K562 (cell line): Measurements from ENCODE around the gene SHOC1.

Source experiments
- BHLHE40 ChIP-seq: IDR thresholded peaks from 2 replicates; pipeline ENCODE4 v1.6.1; 2011; ENCODE audit warnings: low read length, improper control_type of control experiment
- POLR2A ChIP-seq: fragments of 450-650 bp; conservative IDR thresholded peaks from 2 replicates; pipeline ENCODE4 v1.6.1; 2016
- SMARCE1 ChIP-seq: fragments of 450-650 bp; IDR thresholded peaks from 2 replicates; pipeline ENCODE4 v1.7.1; 2016; ENCODE audit warnings: mild to moderate bottlenecking
- SP1 ChIP-seq: sonication (generic); formaldehyde crosslinking; IDR thresholded peaks from 2 replicates; pipeline ENCODE4 v1.8.1; 2022; ENCODE audit warnings: mild to moderate bottlenecking, missing genetic modification reagents
- ZEB2 ChIP-seq: fragments of 450-650 bp; IDR thresholded peaks from 2 replicates; pipeline ENCODE4 v1.6.1; 2016
- TF ChIP-seq, protein P1 (sequence below), 2 experiments: fragments of 450-650 bp; IDR thresholded peaks; 2 replicates each; pipeline ENCODE4 v1.6.1; 2016; ENCODE audit warnings: mild to moderate bottlenecking in 2 of 2, borderline replicate concordance in 1 of 2, low read depth in 1 of 2, moderate library complexity in 1 of 2
- TF ChIP-seq, protein P2 (sequence below): sonication (generic); formaldehyde crosslinking; IDR thresholded peaks from 2 replicates; pipeline ENCODE4 v1.9.0; 2022; ENCODE audit warnings: mild to moderate bottlenecking, missing genetic modification reagents
- TF ChIP-seq, protein P3 (sequence below), 3 experiments: IDR thresholded peaks in 2 of 3; conservative IDR thresholded peaks in 1 of 3; 2 replicates each; pipeline ENCODE4 v1.5.1; 2011 to 2012; ENCODE audit warnings: low read length in 3 of 3, mild to moderate bottlenecking in 3 of 3, control low read depth in 2 of 3, improper control_type of control experiment in 1 of 3, inconsistent platforms in 1 of 3, low read depth in 1 of 3, mixed read lengths in 1 of 3, moderate library complexity in 1 of 3; ENCODE audit not compliant: insufficient read depth in 2 of 3
- TF ChIP-seq, protein P4 (sequence below), 2 experiments: fragments of 450-650 bp; IDR thresholded peaks; 2 replicates each; pipeline ENCODE4 v1.6.1; 2018; ENCODE audit warnings: mild to moderate bottlenecking in 2 of 2, low read depth in 1 of 2; ENCODE audit not compliant: partially characterized antibody in 2 of 2

DNA sequence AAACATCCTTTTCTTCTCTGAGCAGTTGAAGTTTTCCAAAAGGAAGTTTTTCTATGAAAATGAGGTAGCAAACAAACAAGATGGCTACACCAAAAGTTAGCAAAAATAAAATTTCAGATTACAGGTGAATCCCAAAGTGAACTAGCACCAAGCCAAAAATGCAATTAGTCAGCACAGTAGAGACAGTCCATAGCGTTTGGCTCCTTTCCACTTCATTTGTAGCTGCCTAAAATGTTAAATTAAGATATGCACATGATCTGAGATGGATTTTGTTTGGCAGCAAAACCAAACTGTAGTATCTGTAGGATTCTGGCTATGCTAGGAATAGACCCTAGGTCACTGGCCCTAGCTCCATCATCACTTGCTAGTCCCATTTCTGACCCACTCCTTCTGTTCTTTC lies 45.7 kb upstream of the SHOC1 start:
- TF ChIP-seq BHLHE40: no peak
- TF ChIP-seq SP1 (CRISPR knock-in tag): no peak
- TF ChIP-seq, protein P1, sequence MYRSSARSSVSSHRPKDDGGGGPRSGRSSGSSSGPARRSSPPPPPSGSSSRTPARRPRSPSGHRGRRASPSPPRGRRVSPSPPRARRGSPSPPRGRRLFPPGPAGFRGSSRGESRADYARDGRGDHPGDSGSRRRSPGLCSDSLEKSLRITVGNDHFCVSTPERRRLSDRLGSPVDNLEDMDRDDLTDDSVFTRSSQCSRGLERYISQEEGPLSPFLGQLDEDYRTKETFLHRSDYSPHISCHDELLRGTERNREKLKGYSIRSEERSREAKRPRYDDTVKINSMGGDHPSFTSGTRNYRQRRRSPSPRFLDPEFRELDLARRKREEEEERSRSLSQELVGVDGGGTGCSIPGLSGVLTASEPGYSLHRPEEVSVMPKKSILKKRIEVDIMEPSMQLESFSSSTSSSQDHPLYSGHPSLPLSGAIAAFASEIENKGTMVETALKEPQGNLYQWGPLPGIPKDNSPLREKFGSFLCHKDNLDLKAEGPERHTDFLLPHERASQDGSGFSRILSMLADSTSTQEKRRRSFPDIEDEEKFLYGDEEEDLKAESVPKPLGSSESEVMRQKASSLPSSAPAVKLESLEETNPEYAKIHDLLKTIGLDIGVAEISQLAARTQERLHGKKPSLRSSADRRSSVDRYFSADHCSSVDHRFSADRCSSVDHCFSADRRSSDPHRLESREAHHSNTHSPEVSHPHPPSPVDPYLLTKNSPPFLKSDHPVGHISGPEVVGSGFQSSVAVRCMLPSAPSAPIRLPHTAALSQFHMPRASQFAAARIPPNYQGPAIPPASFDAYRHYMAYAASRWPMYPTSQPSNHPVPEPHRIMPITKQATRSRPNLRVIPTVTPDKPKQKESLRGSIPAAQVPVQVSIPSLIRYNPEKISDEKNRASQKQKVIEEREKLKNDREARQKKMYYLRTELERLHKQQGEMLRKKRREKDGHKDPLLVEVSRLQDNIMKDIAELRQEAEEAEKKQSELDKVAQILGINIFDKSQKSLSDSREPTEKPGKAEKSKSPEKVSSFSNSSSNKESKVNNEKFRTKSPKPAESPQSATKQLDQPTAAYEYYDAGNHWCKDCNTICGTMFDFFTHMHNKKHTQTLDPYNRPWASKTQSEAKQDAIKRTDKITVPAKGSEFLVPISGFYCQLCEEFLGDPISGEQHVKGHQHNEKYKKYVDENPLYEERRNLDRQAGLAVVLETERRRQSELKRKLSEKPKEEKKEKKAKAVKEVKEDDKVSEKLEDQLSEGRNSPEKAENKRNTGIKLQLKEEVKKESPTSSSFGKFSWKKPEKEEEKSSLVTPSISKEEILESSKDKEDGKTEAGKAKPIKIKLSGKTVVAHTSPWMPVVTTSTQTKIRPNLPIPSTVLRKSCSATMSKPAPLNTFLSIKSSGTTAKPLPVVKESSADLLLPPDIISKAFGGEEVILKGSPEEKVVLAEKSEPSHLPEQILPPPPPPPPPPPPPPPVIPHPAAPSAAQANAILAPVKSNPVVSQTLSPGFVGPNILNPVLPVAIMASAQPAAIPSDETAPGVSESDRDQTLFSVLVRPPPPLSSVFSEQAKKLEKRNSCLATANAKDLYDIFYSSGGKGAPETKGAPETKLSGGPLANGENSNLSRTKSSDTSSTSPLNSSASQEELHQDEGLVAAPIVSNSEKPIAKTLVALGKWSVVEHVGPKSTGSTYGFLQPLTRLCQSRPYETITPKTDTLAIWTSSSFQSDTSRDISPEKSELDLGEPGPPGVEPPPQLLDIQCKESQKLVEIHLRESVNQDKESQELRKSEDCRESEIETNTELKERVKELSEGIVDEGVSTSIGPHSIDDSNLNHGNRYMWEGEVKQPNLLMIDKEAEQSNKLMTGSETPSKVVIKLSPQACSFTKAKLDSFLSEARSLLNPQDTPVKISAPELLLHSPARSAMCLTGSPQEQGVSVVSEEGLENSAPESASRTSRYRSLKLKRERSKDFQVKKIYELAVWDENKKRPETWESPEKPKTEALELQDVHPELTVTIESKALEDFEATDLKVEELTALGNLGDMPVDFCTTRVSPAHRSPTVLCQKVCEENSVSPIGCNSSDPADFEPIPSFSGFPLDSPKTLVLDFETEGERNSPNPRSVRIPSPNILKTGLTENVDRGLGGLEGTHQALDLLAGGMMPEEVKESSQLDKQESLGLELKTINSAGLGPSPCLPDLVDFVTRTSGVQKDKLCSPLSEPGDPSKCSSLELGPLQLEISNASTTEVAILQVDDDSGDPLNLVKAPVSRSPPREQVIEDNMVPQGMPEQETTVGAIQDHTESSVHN (IDR thresholded peaks at IDR 0.05; ENCODE audit: borderline replicate concordance in 1 of 2, low read depth in 1 of 2): no peak
- no peak for TF ChIP-seq ZEB2
- TF ChIP-seq, protein P2, sequence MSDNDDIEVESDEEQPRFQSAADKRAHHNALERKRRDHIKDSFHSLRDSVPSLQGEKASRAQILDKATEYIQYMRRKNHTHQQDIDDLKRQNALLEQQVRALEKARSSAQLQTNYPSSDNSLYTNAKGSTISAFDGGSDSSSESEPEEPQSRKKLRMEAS (CRISPR knock-in tag): no peak
- TF ChIP-seq, protein P3, sequence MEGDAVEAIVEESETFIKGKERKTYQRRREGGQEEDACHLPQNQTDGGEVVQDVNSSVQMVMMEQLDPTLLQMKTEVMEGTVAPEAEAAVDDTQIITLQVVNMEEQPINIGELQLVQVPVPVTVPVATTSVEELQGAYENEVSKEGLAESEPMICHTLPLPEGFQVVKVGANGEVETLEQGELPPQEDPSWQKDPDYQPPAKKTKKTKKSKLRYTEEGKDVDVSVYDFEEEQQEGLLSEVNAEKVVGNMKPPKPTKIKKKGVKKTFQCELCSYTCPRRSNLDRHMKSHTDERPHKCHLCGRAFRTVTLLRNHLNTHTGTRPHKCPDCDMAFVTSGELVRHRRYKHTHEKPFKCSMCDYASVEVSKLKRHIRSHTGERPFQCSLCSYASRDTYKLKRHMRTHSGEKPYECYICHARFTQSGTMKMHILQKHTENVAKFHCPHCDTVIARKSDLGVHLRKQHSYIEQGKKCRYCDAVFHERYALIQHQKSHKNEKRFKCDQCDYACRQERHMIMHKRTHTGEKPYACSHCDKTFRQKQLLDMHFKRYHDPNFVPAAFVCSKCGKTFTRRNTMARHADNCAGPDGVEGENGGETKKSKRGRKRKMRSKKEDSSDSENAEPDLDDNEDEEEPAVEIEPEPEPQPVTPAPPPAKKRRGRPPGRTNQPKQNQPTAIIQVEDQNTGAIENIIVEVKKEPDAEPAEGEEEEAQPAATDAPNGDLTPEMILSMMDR (IDR thresholded peaks at IDR 0.05 in 2 of 3, conservative IDR thresholded peaks at IDR 0.05 in 1 of 3; ENCODE audit: insufficient read depth in 2 of 3, low read depth in 1 of 3, low read length in 3 of 3): no peak
- no peak for TF ChIP-seq POLR2A
- no peak for TF ChIP-seq SMARCE1
- TF ChIP-seq, protein P4, sequence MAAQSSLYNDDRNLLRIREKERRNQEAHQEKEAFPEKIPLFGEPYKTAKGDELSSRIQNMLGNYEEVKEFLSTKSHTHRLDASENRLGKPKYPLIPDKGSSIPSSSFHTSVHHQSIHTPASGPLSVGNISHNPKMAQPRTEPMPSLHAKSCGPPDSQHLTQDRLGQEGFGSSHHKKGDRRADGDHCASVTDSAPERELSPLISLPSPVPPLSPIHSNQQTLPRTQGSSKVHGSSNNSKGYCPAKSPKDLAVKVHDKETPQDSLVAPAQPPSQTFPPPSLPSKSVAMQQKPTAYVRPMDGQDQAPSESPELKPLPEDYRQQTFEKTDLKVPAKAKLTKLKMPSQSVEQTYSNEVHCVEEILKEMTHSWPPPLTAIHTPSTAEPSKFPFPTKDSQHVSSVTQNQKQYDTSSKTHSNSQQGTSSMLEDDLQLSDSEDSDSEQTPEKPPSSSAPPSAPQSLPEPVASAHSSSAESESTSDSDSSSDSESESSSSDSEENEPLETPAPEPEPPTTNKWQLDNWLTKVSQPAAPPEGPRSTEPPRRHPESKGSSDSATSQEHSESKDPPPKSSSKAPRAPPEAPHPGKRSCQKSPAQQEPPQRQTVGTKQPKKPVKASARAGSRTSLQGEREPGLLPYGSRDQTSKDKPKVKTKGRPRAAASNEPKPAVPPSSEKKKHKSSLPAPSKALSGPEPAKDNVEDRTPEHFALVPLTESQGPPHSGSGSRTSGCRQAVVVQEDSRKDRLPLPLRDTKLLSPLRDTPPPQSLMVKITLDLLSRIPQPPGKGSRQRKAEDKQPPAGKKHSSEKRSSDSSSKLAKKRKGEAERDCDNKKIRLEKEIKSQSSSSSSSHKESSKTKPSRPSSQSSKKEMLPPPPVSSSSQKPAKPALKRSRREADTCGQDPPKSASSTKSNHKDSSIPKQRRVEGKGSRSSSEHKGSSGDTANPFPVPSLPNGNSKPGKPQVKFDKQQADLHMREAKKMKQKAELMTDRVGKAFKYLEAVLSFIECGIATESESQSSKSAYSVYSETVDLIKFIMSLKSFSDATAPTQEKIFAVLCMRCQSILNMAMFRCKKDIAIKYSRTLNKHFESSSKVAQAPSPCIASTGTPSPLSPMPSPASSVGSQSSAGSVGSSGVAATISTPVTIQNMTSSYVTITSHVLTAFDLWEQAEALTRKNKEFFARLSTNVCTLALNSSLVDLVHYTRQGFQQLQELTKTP (IDR thresholded peaks at IDR 0.05; ENCODE audit: low read depth in 1 of 2, partially characterized antibody in 2 of 2): no peak
